Endothelial cell of umbilical vein (primary cell): ENCODE measurements around the gene C4orf50.

Experiments used
- EZH2 ChIP-seq: IDR thresholded peaks from 2 replicates; pipeline ENCODE4 v1.6.1; 2012; ENCODE audit warnings: borderline replicate concordance, low read depth, mild to moderate bottlenecking, moderate library complexity, low read length, inconsistent platforms; ENCODE audit not compliant: severe bottlenecking
- GATA2 ChIP-seq: IDR thresholded peaks from 2 replicates; pipeline ENCODE4 v1.7.0; 2011; ENCODE audit warnings: low read depth, mild to moderate bottlenecking, moderate library complexity, mixed read lengths, low read length; ENCODE audit not compliant: insufficient read length, insufficient read depth
- MAX ChIP-seq: IDR thresholded peaks from 2 replicates; pipeline ENCODE4 v1.6.1; 2011; ENCODE audit not compliant: insufficient read depth, insufficient read length
- MYC ChIP-seq: IDR thresholded peaks from one replicate; pipeline ENCODE4 v1.6.1; 2011; ENCODE audit warnings: mild to moderate bottlenecking, low read depth, low read length
- POLR2AphosphoS5 ChIP-seq: IDR thresholded peaks from 2 replicates; pipeline ENCODE4 v1.6.1; 2012; ENCODE audit warnings: low read depth, mild to moderate bottlenecking, control low read depth, low read length, moderate library complexity; ENCODE audit not compliant: insufficient read depth
- TF ChIP-seq, protein P1 (sequence below), 2 donors: IDR thresholded peaks; 1 replicate in 1 of 2; 2 replicates in 1 of 2; pipeline ENCODE4 v1.5.1; 2011; ENCODE audit warnings: low read length in 2 of 2, mild to moderate bottlenecking in 2 of 2, moderate library complexity in 2 of 2, control low read depth in 1 of 2, inconsistent platforms in 1 of 2, low read depth in 1 of 2; ENCODE audit not compliant: insufficient read depth in 1 of 2; ENCODE audit errors: extremely low read depth in 1 of 2

DNA sequence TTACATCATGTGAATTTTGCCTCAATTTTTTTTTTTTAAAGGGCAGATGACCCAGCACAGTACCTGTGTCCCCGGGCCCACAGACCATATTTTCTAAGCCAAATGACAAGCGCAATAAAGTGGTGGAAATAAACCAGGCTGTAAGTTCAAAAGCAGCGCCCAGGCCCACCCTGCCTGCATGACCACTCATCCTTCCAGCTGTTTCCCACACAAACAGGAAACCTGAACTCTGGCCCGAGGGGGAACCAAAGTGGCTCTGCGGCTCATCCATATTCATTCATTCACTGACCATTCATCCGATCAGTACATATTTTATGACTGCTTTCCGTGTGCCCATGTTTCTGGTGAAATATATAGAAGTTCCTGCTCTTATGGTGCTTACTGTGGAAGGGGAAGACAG lies 91.6 kb downstream of the C4orf50 start:
- TF ChIP-seq POLR2AphosphoS5 (no peak), EZH2 (no peak), GATA2 (no peak), MYC (no peak), MAX (no peak)
- TF ChIP-seq, protein P1, sequence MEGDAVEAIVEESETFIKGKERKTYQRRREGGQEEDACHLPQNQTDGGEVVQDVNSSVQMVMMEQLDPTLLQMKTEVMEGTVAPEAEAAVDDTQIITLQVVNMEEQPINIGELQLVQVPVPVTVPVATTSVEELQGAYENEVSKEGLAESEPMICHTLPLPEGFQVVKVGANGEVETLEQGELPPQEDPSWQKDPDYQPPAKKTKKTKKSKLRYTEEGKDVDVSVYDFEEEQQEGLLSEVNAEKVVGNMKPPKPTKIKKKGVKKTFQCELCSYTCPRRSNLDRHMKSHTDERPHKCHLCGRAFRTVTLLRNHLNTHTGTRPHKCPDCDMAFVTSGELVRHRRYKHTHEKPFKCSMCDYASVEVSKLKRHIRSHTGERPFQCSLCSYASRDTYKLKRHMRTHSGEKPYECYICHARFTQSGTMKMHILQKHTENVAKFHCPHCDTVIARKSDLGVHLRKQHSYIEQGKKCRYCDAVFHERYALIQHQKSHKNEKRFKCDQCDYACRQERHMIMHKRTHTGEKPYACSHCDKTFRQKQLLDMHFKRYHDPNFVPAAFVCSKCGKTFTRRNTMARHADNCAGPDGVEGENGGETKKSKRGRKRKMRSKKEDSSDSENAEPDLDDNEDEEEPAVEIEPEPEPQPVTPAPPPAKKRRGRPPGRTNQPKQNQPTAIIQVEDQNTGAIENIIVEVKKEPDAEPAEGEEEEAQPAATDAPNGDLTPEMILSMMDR (IDR thresholded peaks at IDR 0.05; ENCODE audit: extremely low read depth in 1 of 2, insufficient read depth in 1 of 2, low read depth in 1 of 2, low read length in 2 of 2) = no peak
